HG02623 (cell line): ENCODE data around the gene EFCC1.
"Not testable (repeated sequence)": the region's sequence is repeated elsewhere in the genome, so short reads cannot be mapped to it uniquely, and the experiment has no call there.

ENCODE experiments used
- ATAC-seq: cut with Tn5 transposase; IDR thresholded peaks from one replicate; pipeline ENCODE4 v1.9.1; 2021; ENCODE audit warnings: moderate library complexity; ENCODE audit not compliant: unreplicated experiment

EFCC1 gene

DNA sequence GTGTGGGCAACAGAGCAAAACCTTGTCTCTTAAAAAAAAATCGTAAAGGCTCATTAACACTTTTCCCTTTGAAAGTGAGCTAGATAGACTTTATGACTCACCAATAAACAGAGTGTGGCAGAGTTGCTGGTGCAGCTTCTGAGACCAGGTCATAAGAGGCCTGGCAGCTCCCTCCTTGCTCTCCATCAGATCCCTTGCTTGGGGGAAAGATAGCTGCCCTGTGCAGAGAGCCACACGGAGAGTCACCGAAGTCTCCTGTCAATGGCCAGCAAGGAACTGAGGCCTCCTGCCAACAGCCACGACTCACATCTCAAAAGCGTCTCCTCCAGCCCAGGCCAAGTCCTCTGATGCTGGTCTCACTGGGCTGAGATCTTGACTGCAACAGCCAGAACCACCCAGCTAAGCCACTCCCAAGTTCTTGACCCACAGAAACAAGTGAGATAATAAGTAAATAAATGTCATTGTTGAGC lies 50.8 kb downstream of the EFCC1 start:
- ATAC-seq, result no peak

DNA sequence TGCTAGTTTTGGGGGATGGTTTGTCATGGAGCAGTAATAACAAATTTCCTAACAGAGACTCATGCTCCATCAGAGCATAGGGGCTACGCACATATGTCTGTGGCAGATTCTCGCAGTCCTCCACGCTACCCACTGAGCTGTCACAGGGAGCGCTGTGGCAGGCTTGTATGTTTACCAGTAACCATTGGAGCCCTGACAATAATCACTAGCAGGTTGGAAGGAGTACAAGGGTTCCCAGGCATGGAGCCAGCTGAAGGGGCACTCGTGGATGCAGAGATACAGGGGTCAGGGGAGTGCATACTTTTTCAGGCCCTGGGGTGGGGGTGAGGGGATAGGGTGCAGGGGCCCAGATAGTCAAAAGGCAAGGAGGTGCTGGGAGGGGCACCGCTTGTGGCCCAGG lies 51.6 kb downstream of the EFCC1 start:
- no peak for ATAC-seq

DNA sequence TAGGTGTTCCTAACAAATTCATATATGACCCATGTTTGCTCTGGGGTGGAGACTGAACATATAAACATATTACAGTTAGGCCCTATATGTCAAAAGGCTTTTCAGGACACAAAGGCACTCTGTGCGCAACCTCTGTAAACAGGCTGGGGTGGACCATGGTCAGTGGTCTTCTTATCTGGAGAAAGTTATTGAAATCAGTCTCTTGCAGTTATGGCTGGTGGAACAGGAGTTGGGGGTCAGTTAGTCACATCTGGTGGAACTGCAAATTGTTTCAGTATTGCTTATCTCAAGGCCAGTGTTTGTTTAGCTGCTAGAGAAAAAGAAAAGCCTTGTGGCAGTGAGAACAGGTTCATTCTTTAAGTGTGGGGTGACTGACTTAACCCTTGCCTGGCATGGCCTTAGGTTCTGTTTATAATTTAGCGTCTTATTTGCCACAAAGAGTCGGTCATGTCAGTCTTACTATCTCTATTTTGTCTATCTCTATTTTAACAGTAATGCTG lies 53.6 kb downstream of the EFCC1 start:
- no peak for ATAC-seq

DNA sequence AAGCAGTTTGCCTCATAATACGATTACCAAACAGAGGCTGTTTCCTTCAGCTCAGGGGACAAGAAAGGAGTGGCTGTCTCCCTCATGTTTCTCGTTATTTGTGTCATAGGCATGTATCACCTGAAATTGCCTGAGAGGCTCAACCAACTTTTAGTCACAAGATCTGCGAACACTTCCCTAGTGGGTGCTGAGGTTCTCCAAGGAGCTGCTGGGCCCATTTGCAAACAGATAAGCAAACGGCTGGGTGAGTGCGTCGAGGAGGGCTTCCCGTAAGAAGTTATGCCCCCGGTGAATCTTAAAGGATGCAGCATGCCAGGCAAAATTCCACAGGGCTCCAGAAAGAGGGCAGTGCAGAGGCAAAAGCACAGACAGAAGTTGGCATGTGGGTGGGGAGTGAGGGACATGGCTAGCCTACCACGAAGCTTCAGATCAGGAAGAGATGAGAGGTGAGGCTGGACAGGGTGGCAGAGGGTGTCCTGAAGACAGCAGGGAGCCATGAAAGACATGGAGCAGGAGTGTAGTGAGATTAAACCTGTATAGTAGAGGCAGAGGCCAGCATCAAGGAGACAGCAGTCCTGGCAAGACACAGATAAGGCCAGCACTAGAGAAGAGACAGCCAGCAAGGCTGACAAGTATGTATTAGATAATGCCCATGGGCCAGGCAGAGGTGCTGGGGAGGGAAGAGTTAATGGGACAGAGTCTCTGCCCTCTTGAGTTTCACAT lies 55.5 kb downstream of the EFCC1 start:
- ATAC-seq, result no peak

DNA sequence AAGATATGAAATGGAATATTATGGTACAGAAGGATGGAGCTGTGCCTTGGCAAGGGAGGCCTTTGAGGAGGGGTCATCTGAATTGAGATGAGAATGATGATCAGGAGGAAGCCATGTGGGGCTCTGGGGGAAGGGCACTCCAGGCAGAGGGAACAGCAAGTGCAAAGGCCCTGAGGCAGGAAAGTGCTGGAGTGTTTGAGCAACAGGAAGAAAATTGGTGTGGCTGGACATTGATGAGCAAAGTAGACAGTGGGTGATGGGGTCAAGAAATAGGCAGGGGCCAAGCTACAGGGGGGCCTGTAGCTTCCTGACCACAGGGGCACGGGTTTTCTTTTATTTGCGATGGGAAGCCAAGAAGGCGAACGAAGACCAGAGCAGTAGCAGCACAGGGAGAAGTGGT lies 56.1 kb downstream of the EFCC1 start:
- ATAC-seq, result no peak

DNA sequence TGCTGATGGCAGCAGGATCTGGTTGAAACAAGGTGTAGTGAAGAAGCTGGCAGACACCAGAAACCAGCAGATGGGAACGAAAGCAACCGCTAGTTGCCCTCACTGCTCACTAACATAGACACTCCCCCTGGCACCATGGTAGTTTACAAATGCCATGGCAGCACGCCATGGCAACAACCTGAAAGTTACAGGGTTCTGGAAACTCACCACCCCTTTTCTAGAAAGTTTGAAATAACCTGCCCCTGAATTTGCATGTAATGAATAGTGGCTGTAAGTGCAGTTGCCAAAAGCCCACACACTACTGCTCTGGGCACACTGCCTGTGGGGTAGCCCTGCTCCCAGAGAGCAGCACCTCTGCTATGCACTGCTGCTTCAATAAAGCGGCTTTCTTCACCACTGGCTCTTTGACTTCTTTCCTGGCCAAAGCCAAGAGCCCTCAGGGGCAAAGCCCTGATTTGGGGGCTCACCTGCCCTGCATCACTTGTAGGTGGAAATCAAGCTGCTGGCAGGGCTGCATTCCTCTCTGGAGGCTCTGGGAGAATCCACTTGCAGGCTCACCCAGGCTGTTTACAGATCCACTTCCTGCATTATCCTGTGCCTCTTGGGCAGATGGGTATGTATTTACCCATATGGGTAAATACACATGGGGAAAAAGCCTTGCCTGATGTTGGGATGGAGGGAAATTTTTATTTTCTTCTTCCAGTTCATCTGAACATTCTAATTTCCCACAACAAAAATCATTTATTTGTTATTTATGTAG lies 57.5 kb downstream of the EFCC1 start:
- peak; percentile 37 for ATAC-seq

DNA sequence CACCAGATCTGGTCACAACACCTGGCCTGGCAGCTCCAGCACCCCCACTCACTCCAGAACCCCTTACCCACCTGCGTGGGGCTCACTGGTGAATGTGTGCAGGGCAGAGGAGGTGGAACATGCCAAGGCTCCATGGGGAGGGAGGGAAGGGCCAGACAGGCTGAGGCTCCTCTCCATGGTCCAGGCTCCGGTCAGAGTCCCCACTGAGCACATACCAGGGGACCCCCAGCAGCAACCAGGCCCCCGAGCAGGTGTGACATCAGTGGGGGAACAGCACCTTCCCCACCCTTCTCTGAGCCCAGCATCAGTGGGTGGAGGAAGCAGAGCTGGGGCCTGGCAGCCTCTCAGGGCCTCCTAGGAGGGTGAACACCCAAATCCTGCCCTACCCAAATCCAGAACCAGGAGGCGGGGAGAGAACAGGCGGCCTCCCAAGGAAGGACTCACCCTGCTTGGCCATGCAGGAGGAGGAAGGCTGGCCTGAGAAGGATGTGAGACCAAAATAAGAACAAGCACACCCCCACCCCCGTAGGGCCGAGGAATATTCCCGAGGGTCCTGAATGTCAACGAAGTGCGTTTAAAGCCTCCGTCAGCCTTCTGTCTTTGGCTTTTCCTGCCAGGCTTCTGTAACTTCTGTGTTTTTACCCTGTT lies 58.3 kb downstream of the EFCC1 start:
- ATAC-seq, result no peak

DNA sequence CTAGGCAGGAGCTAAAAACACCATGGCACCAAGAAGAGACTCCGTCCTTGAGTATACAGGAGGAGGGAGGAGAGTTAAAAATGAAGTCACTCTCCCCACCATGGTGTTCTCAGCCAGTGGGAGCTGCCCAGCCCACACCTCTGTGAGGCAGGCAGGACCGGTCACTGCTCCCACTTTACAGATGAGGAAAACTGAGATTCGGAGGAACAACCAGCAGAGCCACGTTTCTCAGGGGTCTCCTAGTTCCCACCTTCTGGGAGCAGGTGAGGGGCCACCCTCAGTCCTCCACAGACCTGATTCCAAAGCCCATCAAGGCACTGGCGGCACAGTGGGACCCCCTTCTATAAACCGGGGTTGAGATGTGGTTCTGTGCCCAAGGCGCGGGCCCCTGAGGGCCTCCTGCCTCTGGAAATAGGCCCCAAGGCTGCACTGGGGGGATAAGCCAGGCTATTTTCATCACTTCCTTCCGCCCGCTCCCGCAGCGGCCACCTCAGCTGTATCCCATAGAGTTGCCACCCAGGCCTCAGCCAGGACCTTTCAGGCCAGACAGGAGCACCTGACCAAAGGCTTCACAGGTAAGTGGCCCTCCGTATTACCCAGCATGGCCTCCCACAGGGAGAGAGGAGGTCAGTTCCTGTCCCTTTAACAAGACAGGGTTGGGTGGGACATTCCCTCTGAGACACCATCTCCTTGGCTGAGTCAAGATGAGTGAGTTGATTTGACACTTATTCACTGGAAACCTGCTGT lies 59.3 kb downstream of the EFCC1 start, which contains the start of gene GP9:
GP9 (plus strand) TSS at position 504 of the 747 bp plus-strand sequence. CDS start 961 bp downstream, outside the sequence.
- no peak for ATAC-seq

DNA sequence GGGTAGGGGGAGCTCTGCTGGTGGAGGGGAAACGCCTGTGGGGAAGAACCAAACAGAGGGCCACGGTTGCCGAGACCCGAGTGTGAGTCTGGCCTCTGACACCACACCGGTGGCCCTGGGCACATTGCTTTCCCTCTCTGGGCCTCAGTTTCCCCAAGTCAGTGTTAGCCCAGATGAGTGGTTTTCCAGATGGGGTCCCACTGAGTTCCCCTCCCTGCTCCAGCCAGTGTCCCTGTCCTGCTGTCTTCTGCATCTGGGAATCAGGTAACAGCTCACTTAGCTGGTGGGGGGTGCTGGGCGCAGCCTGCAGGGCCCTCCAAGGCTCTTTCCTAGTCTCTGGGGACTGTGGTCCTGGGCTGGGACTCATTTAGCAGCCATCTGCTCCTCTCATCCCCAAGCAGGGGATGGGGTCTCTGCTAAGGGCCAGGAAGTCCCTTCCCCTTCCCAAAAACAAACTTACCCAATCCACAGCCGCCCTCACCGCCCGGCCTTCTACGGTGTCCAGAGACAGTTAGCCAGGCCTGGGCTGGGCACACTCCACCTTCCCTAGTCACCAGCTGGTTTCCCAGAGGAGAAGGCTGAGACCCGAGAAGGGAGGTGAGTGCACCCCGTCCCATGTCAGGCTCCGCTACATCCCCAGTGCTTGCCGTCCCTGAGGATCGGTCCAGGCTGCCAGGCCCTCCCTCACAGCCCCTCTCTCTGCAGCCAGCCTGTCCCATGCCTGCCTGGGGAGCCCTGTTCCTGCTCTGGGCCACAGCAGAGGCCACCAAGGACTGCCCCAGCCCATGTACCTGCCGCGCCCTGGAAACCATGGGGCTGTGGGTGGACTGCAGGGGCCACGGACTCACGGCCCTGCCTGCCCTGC lies 60.2 kb downstream of the EFCC1 start:
- no peak for ATAC-seq

DNA sequence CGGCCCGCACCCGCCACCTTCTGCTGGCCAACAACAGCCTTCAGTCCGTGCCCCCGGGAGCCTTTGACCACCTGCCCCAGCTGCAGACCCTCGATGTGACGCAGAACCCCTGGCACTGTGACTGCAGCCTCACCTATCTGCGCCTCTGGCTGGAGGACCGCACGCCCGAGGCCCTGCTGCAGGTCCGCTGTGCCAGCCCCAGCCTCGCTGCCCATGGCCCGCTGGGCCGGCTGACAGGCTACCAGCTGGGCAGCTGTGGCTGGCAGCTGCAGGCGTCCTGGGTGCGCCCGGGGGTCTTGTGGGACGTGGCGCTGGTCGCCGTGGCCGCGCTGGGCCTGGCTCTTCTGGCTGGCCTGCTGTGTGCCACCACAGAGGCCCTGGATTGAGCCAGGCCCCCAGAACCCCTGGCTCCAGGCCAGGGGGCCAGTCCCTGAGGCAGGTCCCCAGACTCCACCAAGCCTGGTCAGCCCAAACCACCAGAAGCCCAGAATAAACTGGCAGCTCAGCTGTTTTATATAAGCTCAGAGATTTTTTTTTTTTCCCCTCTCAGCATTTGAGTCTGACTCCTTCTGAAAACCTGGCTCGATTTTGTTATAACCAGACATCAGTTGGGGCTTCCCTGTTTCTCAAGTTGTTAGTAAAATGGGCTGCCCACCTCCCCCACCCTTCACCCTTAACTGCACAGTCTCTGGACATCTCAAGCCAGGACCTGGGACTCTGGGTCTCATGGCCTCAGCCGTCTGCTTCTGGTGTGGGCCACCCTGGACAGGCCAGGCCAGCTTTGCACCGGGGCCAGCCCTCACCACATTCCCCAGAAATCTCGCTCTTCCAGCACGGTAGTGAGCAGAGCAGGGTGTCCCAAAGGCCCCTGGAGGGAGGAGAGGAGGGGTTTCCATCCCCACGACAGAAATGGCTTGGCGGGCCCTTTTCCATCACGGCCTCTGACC lies 61.1 kb downstream of the EFCC1 start:
- ATAC-seq, result no peak

DNA sequence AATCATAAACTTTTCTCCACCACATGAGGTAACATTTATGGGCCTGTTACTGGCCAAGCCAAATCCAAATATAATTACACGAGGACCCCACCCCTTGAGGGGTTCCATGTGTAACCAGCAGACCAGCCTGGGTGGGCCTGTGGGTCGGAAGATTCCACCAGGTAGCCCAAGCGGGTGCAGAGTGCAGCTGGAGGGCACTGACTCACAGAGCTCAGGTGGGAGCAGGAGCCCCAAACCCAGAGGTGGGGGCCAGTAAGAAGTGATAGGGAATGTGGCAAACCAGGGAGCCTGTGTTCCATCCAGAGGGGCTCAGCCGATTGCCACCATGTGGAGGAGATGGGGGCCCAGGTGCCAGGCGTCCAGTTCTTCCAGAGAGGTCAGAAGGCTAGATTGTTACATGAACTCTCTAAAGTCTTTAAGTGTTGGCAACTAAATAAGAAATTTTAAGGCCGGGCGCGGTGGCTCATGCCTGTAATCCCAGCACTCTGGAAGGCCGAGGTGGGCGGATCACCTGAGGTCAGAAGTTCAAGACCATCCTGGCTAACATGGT lies 62.1 kb downstream of the EFCC1 start:
- ATAC-seq, result no peak

DNA sequence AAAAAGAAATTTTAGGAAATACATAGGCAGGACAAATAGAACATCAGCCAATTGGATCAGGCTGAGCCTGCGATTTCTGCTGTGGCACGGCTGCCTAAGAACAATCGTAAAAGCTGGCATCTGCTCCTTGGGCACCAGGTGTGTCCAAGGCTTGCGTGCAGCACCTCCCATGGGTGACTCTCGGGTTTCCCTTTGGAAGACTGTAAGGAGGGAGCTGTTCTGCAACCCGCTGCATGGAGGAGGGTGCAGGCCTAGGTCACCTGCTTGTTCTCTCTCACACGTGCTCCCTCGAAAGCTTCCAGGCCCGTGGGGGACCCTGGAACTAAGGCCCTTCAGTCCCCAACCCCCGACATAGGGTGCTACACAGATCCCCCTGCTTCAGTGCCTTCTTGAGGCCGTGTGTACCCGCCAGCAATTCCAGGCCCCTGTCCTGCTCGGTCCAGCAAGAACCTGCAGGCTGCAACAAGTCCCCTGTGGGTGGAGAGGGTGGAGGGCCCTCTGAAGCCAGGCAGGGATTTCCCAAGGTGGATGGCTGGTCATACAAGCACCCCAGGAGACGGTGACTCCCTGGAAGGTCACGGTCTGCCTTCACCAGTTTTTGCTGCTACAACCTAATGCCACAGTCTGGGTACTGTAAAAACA lies 62.9 kb downstream of the EFCC1 start:
- ATAC-seq, result no peak

DNA sequence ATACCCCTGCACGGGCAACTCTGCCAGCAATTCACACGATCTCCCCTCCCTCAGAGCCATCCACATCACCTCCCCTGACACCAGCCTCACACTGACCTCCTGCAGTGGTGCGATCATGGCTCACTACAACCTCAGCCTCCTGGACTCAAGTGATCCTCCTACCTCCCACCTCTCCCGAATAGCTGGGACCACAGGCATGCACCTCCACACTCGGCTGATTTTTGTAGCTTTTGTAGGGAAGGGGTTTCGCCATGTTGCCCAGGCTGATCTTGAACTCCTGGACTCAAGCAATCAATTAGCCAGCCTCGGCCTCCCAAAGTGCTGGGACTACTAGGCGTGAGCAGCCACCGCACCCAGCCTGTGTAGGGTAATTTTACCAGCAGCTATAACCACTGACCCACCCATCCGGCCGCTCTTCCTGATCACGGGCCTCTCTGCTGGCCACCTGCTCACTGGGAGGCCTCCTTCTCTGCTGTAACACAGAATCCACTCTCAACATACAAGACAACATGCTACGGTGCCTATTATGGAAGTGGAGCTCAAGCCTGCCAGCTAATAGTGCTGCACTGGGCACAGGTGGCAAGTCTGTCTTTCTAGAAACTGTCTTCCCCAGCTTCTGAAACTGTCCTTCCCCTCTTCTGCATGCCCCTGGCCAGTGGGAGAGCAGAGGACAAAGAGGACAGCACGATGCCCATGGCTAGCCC lies 64.1 kb downstream of the EFCC1 start:
- ATAC-seq, result no peak

DNA sequence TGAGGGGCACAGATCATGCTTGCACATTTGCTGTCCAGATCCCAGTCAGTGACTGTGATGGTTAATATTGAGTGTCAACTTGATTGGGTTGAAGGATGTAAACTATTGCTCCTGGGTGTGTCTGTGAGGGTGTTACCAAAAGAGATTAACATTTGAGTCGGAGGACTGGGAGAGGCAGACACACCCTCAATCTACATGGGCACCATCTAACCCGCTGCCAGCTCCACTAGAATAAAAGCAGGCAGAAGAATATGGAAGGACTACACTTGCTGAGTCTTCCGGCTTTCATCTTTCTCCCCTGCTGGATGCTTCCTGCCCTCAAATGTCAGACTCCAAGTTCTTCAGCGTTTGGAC lies 64.6 kb downstream of the EFCC1 start:
- no peak for ATAC-seq

DNA sequence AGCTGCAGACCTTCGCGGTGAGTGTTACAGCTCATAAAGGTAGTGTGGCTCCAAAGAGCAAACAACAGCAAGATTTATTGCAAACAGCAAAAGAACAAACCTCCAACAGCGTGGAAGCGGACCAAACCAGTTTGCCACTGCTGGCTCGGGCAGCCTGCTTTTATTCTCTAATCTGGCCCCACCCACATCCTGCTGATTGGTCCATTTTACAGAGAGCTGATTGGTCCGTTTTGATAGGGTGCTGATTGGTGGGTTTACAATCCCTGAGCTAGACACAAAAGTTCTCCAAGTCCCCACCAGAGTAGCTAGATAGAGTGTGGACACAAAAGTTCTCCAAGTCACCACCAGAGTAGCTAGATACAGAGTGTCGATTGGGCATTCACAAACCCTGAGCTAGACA lies 66.6 kb downstream of the EFCC1 start:
- not testable (repeated sequence) for ATAC-seq

DNA sequence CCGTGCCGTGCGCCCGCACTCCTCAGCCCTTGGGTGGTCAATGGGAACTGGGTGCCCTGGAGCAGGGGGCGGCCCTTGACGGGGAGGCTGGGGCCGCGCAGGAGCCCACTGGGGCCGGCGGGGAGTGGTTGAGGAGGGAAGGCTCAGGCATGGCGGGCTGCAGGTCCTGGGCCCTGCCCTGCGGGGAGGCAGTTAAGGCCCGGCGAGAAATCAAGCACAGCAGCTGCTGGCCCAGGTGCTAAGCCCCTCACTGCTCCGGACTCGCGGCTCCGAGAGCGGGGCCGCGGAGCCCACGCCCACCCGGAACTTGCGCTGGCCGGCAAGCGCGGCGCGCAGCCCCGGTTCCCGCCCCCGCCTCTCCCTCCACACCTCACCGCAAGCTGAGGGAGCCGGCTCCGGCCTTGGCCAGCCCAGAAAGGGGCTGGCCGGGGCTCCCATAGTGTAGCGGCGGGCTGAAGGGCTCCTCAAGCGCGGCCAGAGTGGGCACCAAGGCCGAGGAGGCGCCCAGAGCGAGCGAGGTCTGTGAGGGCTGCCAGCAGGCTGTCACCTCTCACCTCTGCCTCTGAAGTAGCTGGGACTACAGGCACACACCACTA lies 67.3 kb downstream of the EFCC1 start:
- ATAC-seq, result no peak
